ENCODE measurements around the gene AGBL1. TPM values are rescaled to one million over a fixed set of nuclear protein-coding genes. Genes with fewer than 3 reads are reported as not detected.
A peak's percentile ranks its signal among the peaks of the same experiment; 100 is the strongest.

Gene AGBL1
- total and polyA plus RNA-seq, 2 experiments from 2014 or later, result not detected

DNA sequence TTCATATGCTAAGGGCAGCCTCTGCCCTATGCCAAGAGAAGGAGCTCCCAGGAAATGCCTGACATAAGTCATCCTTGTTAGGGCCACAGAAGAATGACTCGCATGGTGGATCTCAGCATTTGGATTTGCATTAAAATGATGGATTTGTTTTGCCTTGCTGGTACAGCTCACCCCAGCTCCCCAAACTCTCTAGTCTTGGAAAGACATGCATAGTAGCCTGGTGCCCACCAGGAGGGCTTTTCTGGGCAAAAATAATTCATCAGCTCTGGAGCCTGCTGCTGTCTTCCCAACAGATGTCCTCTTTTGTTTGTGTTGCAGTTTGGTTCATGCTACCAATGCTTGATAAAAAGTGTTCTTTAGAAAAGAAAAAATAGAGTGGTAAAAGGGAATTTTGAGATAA, 833.0 kb downstream of the AGBL1 start:
- H3K36me3 ChIP-seq (ENCODE audit: low read depth), result no peaks in the 10 kb centered on the region
- in situ Hi-C loops (cut with MboI), result no loop called here
- TF ChIP-seq EZH2phosphoT487 (IDR thresholded peaks at IDR 0.05; ENCODE audit: insufficient read depth, low read depth) (no peak), EZH2 (IDR thresholded peaks at IDR 0.05; ENCODE audit: insufficient read depth, poor library complexity, severe bottlenecking) (no peak)

DNA sequence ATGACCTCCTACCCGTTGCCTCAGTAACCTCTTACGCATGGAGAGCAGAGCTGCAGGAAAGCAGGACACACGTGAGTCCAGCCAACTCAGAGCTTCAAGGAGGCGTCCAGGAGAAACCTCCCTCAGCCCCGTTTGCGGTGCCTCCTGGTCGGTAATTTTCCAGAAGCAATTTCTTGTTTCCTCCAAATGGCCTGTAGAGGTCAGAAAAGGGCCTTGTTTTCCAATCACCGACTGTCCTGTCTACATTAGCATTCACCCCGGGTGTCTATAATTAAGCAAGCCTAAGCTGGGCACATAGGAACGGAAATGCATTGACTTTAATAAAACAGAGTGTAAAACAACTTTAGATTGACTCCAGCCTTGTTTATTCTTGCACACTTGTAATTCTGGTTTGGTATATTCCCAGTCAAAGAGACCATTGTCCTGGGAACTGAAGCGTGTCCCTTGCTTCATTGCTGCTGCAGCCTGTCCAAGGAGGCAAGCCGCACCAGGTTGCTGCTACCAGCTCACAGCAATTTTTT, 836.2 kb downstream of the AGBL1 start:
- in situ Hi-C loops (cut with MboI), result no loop called here
- Histone ChIP-seq H3K4me1 (ENCODE audit: insufficient read depth) (no peaks in the 10 kb centered on the region), H3K9ac (no peak overlapping the region), H3K4me3 (no peak overlapping the region), H3K4me2 (ENCODE audit: unreplicated experiment) (no peak overlapping the region), H3K36me3 (ENCODE audit: low read depth) (no peaks in the 10 kb centered on the region), H3K79me2 (ENCODE audit: insufficient read depth) (no peaks in the 10 kb centered on the region), H3K9me3 (ENCODE audit: low read depth) (no peaks in the 10 kb centered on the region), H3K27ac (no peak overlapping the region), H3K27me3 (replicated peaks; ENCODE audit: insufficient read depth) (0 out of 2 replicates have a peak, but pooled peaks cover 6% of the 10 kb centered on the region), H2AFZ (no peak overlapping the region), H3F3A (ENCODE audit: insufficient read depth) (no peaks in the 10 kb centered on the region), H3K9me2 (ENCODE audit: insufficient read depth) (no peaks in the 10 kb centered on the region), H4K20me1 (ENCODE audit: insufficient read depth) (no peaks in the 10 kb centered on the region)
- 11 to 14% methylated on average over 12 of the region's 12 CpGs for WGBS, 2 experiments (ENCODE audit: low coverage in 1 of 2, low lambda C conversion rate in 2 of 2, missing lambda C conversion rate in 2 of 2)
- TF ChIP-seq EZH2 (IDR thresholded peaks at IDR 0.05; ENCODE audit: insufficient read depth, poor library complexity, severe bottlenecking), result no peak
- TF ChIP-seq EZH2phosphoT487 (IDR thresholded peaks at IDR 0.05; ENCODE audit: insufficient read depth, low read depth), result no peak
- DNase-seq, result peak; percentile 69

More for the DNA sequence above, 833.0 kb downstream of the AGBL1 start:
- Histone ChIP-seq H2AFZ (no peak overlapping the region), H3K4me2 (ENCODE audit: unreplicated experiment) (no peak overlapping the region), H3K9me3 (ENCODE audit: low read depth) (no peaks in the 10 kb centered on the region), H3K27ac (no peak overlapping the region), H3K9me2 (ENCODE audit: insufficient read depth) (no peaks in the 10 kb centered on the region), H4K20me1 (ENCODE audit: insufficient read depth) (no peaks in the 10 kb centered on the region), H3K4me3 (no peak overlapping the region), H3K79me2 (ENCODE audit: insufficient read depth) (no peaks in the 10 kb centered on the region), H3K9ac (no peak overlapping the region), H3K27me3 (replicated peaks; ENCODE audit: insufficient read depth) (0 out of 2 replicates have a peak, but pooled peaks cover 6% of the 10 kb centered on the region), H3K4me1 (ENCODE audit: insufficient read depth) (no peaks in the 10 kb centered on the region), H3F3A (ENCODE audit: insufficient read depth) (no peaks in the 10 kb centered on the region)
- no peak for DNase-seq
- 13 to 38% methylated on average over 1 of the region's 1 CpG for WGBS, 2 experiments (ENCODE audit: low coverage in 1 of 2, low lambda C conversion rate in 2 of 2, missing lambda C conversion rate in 2 of 2)

DNA sequence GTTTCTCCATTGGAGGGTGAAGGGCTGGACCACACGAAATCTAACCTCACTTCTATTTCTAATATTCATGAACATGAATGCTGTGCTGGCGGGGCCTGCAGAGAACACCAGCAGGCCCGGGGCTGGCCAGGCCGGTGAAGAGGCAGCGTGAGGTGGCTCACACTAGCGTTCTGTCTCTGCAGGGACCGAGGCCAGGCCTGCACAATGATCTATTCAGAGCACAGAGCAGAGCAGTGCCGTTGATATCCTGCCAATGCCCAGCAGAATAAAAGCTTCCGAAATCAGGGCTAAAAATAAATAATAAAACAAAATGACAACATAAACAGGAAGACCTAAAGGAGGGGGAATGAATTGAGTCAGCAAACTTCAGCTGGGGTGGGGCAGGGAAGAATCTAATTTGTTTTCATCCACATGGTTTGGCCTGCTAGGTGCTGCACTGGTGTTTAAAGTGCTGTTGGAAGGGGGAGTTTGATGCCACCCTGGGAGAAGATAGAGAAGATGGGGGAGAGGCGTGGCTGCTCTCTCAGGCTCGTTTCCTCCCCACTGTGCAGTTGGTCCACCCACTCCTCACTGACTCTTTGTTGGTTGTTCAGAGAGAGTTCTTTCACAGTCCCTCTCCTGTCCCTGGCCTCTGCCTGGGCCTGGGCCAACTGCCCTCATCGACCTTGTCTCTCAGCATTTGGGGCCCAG, 837.1 kb downstream of the AGBL1 start:
- no peaks in the 10 kb centered on the region for H3K9me3 ChIP-seq (ENCODE audit: low read depth)
- in situ Hi-C loops (cut with MboI), result no loop called here
- H3K79me2 ChIP-seq (ENCODE audit: insufficient read depth), result no peaks in the 10 kb centered on the region
- 0 out of 2 replicates have a peak, but pooled peaks cover 6% of the 10 kb centered on the region for H3K27me3 ChIP-seq (replicated peaks; ENCODE audit: insufficient read depth)
- H3K4me2 ChIP-seq (ENCODE audit: unreplicated experiment), result no peak overlapping the region
- TF ChIP-seq EZH2phosphoT487 (IDR thresholded peaks at IDR 0.05; ENCODE audit: insufficient read depth, low read depth), result no peak
- TF ChIP-seq EZH2 (IDR thresholded peaks at IDR 0.05; ENCODE audit: insufficient read depth, poor library complexity, severe bottlenecking), result no peak
- H3K4me3 ChIP-seq, result no peak overlapping the region
- H3K4me1 ChIP-seq (ENCODE audit: insufficient read depth), result no peaks in the 10 kb centered on the region
- no peak for DNase-seq
- H3K9ac ChIP-seq, result no peak overlapping the region
- no peaks in the 10 kb centered on the region for H3K36me3 ChIP-seq (ENCODE audit: low read depth)
- no peak overlapping the region for H3K27ac ChIP-seq
- no peaks in the 10 kb centered on the region for H4K20me1 ChIP-seq (ENCODE audit: insufficient read depth)
- H2AFZ ChIP-seq, result no peak overlapping the region
- 9 to 13% methylated on average over 12 of the region's 12 CpGs for WGBS, 2 experiments (ENCODE audit: low coverage in 1 of 2, low lambda C conversion rate in 2 of 2, missing lambda C conversion rate in 2 of 2)
- H3F3A ChIP-seq (ENCODE audit: insufficient read depth), result no peaks in the 10 kb centered on the region
- H3K9me2 ChIP-seq (ENCODE audit: insufficient read depth), result no peaks in the 10 kb centered on the region

DNA sequence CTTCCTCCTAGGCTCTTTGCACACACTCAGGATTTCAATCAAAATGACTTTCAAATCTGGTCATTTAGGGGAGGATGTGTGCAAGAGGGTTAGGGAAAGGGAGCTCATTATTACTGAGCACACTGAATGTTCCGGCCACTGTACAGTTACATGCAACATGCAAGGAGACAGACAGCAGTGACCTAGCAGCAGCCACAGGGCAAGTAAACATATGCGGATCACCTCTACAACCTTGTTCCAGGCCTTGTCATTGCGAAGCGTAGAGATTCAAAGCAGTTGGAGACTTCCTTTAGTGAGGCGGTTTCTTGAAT, 837.6 kb downstream of the AGBL1 start:
- Histone ChIP-seq H3K9ac (no peak overlapping the region), H4K20me1 (ENCODE audit: insufficient read depth) (no peaks in the 10 kb centered on the region), H3K27ac (no peak overlapping the region), H3K4me2 (ENCODE audit: unreplicated experiment) (no peak overlapping the region), H3K36me3 (ENCODE audit: low read depth) (no peaks in the 10 kb centered on the region), H3K79me2 (ENCODE audit: insufficient read depth) (no peaks in the 10 kb centered on the region), H3K9me2 (ENCODE audit: insufficient read depth) (no peaks in the 10 kb centered on the region), H2AFZ (no peak overlapping the region), H3K4me3 (no peak overlapping the region), H3K27me3 (replicated peaks; ENCODE audit: insufficient read depth) (0 out of 2 replicates have a peak, but pooled peaks cover 6% of the 10 kb centered on the region), H3K9me3 (ENCODE audit: low read depth) (no peaks in the 10 kb centered on the region), H3F3A (ENCODE audit: insufficient read depth) (no peaks in the 10 kb centered on the region), H3K4me1 (ENCODE audit: insufficient read depth) (no peaks in the 10 kb centered on the region)
- DNase-seq, result no peak
- no peak for TF ChIP-seq EZH2phosphoT487 (IDR thresholded peaks at IDR 0.05; ENCODE audit: insufficient read depth, low read depth)
- TF ChIP-seq EZH2 (IDR thresholded peaks at IDR 0.05; ENCODE audit: insufficient read depth, poor library complexity, severe bottlenecking), result no peak
- 73 to 75% methylated on average over 5 of the region's 5 CpGs for WGBS, 2 experiments (ENCODE audit: low coverage in 1 of 2, low lambda C conversion rate in 2 of 2, missing lambda C conversion rate in 2 of 2)
- in situ Hi-C loops (cut with MboI), result no loop called here

All from GM23248 (cell line).